ENCODE results near the gene AP3B1.
A peak's percentile ranks its signal among the peaks of the same experiment; 100 is the strongest.

- peak in 1 of 2 donors; percentile 18 for TF ChIP-seq CTCF (IDR thresholded peaks at IDR 0.05; ENCODE audit: extremely low read depth in 1 of 2, insufficient read depth in 1 of 2, low read depth in 1 of 2, low read length in 2 of 2)
- no peak for TF ChIP-seq POLR2A (IDR thresholded peaks at IDR 0.05; ENCODE audit: low read depth, low read length)
These were observed 800 bp upstream of the AP3B1 start for GRCh38 chr5:78295035-78295961.

All from endothelial cell of umbilical vein (primary cell).